HT1080 (cell line): Measurements from ENCODE around the gene UBN2. TPM values are rescaled to one million over a fixed set of nuclear protein-coding genes. Genes with fewer than 3 reads are reported as not detected.
"Not testable (repeated sequence)": the region's sequence is repeated elsewhere in the genome, so short reads cannot be mapped to it uniquely, and the experiment has no call there.

ENCODE experiments used
- DNase-seq: peaks from one replicate; pipeline ENCODE4 v3.0.0-alpha.2; 2015; ENCODE audit warnings: low read depth
- total RNA-seq: library from RNA; depleted of rRNA; stranded (reverse); fragments of >200 nt; shearing (Covaris generic); gene quantifications from 2 replicates; pipeline ENCODE4 v1.2.3, GENCODE V29; 2014

The UBN2 gene
- total RNA-seq, 1 experiment from 2014 or later = 1.6 TPM

- DNase-seq = no peak
Measured at GRCh38 chr7:139294241-139294640, 63.2 kb downstream of the UBN2 start.

DNA sequence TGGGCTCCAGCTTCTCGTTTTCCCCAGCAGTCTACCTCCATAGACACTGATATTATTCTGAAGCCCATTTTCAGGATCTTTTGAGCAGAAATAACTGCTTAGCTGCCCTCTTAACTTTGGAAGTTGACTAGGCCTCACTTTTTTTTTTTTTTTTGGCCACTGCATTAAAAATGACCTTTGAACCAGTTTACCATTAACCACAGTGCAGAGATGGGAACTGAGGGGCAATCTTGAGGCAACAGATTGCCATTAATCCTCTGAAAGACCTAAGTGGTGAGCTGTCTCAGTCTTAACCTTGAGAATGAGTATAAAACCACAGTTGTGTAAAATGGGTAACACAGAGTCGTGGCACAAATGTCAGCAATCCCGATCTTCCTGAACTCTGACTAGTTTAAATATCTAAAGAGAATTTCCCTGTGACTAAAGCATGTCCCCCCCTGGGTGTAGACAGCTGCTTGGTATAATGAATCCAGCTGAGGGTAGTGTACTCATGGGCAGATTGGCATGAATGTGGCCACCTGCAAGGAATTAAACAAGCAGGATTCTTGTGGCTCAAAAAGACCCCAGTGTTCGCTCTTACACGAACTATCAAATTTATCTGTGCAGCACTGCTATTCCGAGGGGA, 64.0 kb downstream of the UBN2 start:
- no peak for DNase-seq

- DNase-seq = no peak
Measured at GRCh38 chr7:139297795-139298194, 66.8 kb downstream of the UBN2 start.

GRCh38 chr7:139299296-139299695, 68.3 kb downstream of the UBN2 start:
- no peak for DNase-seq

DNA sequence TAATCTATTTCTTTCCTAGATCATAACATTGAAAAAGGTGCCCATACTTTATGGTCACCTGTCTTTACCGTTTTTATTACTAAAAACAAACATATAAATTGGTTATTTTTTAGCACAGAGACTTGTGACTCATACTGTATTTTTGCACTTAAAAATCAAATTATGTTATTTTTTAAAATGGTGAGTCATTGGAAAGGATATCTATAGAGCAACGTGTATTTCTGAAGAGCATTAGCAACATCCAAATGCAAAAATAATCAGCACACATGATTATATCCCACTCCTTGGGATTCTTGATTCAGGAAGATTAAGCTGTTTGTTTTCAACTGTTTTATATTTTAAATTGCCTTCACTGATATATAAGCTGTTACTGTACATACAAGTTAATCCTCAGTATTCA, 69.4 kb downstream of the UBN2 start:
- no peak for DNase-seq

GRCh38 chr7:139304517-139304916, 73.5 kb downstream of the UBN2 start:
- no peak for DNase-seq

GRCh38 chr7:139317939-139318505, 87.0 kb downstream of the UBN2 start:
- DNase-seq = no peak

- DNase-seq = peak; percentile 23
Measured at GRCh38 chr7:139321071-139321745, 90.2 kb downstream of the UBN2 start.

DNA sequence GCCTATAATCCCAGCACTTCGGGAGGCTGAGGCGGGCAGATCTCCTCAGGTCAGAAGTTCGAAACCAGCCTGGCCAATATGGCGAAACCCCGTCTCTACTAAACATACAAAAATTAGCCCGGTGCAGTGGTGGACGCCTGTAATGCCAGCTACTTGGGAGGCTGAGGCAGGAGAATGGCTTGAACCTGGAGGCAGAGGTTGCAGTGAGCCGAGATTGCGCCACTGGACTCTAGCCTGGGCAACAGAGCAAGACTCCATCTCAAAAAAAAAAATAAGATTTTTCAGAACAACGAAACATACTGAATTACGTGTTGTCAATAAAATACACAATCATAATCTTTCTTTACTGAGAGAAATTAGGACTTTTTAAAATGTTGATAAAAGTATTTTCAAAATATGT, 93.7 kb downstream of the UBN2 start:
- not testable (repeated sequence) for DNase-seq

DNA sequence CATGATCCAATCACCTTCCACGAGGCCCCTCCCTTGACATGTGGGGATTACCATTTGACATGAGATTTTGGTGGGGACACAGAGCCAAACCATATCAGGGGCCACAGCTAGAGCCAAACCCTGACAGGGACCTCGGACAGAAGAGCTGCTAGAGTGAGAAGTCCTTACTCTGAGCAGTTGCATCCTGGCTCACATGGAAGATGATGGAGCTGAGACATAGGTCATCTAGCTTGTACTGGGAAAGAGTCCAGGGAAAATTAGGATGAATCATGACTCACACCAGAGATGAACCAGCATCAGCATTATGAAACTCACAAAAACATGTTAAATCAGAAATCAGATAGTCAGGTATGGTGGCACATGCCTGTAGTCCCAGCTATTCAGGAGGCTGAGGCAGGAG, 97.3 kb downstream of the UBN2 start:
- peak; percentile 76 for DNase-seq

DNA sequence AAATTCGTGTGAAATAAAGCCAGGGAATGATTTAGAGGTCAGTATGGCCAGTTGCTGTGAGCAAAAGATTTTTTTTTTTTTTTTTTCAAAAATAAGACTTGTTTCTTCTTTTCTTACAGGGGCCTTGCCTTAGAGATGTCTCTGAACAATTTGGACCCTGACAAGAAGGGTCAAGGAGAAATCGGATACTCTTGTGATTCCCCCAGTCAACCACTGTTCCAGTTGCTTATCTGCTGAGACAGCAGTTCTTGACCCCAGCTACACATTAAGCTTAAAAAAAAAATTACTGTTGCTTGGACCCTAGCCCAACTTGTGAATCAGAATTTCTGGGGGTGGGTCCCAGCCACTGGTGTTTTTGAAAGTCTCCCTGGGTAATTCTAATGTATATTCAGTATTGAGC, 98.1 kb downstream of the UBN2 start:
- no peak for DNase-seq

DNA sequence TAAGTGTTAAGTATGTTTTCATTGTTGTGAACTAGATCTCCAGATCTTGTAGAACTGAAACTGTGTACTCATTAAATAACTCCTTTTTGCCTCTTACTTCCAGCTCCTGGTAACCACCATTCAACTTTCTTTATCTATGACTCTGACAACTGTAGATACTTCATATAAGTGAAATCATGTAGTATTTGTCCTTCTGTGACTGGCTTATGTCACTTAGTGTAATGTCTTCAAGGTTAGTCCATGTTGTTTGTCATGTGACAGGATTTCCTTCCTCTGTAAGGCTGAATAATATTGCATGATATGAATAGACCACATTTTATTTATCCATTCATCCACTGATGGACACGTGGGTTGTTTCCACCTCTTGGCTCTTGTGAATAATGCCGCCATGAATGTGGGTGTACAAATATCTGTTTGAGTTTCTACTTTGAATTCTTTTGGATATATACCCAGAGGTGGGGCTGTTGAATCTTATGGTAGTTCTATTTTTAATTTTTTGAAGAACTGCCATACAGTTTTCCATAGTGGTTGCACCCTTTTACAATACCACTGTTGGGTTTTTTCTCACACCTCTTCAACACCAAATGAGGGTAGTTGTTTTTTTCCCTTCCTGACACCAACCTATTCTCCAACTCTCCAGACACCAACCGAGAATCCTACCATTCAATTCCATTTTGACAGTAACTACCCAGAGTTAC, 99.4 kb downstream of the UBN2 start:
- DNase-seq = no peak

GRCh38 chr7:139332697-139333359, 101.8 kb downstream of the UBN2 start:
- no peak for DNase-seq

DNA sequence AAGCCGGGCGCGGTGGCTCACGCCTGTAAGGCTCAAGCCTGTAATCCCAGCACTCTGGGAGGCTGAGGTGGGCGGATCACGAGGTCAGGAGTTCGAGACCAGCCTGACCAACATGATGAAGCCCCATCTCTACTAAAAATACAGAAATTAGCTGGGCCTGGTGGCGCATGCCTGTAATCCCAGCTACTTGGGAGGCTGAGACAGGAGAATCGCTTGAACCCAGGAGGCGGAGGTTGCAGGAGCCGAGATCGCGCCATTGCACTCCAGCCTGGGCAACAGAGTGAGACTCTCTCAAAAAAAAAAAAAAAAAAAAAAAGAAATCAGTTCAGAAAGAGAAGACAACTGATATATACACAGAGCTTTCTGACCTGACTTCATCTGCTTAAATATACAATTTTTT, 102.4 kb downstream of the UBN2 start:
- not testable (repeated sequence) for DNase-seq

GRCh38 chr7:139334399-139335150, 103.5 kb downstream of the UBN2 start:
- DNase-seq = no peak

GRCh38 chr7:139339025-139339424, 108.0 kb downstream of the UBN2 start:
- no peak for DNase-seq

GRCh38 chr7:139339698-139340036, 108.6 kb downstream of the UBN2 start:
- no peak for DNase-seq

DNA sequence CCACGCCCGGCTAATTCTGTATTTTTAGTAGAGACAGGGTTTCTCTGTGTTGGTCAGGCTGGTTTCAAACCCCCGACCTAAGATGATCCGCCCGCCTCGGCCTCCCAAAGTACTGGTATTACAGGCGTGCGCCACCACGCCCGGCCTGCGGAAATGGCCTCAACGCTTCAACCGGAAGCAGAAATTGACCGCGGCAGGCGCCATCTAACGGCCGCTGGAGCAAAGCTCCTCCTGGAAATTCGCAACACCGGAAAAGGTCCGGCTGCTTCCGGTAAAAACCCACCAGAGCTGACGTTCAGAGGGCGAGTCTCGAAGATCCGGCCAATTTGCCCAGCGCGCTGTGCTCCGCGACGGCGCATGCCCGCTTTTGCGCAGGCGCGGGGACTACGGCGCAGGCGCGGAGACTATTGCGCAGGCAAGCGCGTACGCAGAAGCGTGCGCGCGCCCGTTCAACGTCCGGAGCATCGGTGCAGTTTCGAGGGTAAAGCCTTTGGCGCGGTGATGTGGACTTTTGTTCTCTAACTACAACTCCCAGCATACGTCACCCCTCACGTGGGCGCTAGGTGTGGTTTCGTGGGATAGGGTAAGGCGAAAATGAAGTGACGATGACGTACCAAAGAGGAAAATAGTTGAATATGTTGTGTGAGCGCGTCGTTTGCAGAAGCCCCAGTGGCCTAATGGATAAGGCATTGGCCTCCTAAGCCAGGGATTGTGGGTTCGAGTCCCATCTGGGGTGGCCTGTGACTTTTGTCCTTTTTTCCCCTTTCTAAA, 109.2 kb downstream of the UBN2 start:
- DNase-seq = peak; percentile 99

DNA sequence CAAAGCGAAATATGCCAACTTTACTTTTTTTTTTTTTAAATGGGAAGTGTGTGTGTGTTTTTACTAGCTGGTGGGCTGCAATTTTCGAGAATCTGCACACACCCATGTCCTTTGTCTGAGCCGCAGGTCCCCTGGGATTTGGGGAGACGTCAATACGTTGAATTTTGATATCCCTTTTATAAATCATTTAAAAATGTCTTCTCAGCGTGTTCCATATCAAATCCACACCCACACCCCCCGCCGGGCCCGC, 109.7 kb downstream of the UBN2 start:
- no peak for DNase-seq

- DNase-seq = peak; percentile 88
Measured at GRCh38 chr7:139341058-139341775, 110.2 kb downstream of the UBN2 start, which contains the start of gene FMC1. Gene FMC1, plus strand, starts transcription at chr7:139341337. Its CDS starts 48 bp downstream, at chr7:139341385.
